ENCODE results near the gene CCR4. TPM values are rescaled to one million over a fixed set of nuclear protein-coding genes. Genes with fewer than 3 reads are reported as not detected.

Gene CCR4
- total and polyA plus RNA-seq, 10 donors = 0.28 to 9.4 (median 4.9) TPM

GRCh38 chr3:32972482-32973146, 21.2 kb downstream of the CCR4 start:
- TF ChIP-seq POLR2A (IDR thresholded peaks at IDR 0.05) = no peak

GRCh38 chr3:32973982-32974381, 22.5 kb downstream of the CCR4 start:
- Histone ChIP-seq H3K27ac (peak overlapping the region in 1 of 8 donors; percentile 24), H3K27me3 (replicated peaks in 1 of 7) (no peaks in the 10 kb centered on the region), H3K36me3 (no peaks in the 10 kb centered on the region), H3K4me3 (no peak overlapping the region), H3K9me3 (no peaks in the 10 kb centered on the region), H3K4me1 (peaks cover 0 to 13% (median 0%) of the 10 kb centered on the region in 6 donors)
- intact Hi-C loops (cut with DNase I; ENCODE audit: low total_unique reads) = no loop called here
- DNase-seq = no peak
- TF ChIP-seq POLR2A (IDR thresholded peaks at IDR 0.05) = no peak
- TF ChIP-seq CTCF (IDR thresholded peaks at IDR 0.05 in 8 of 11, conservative IDR thresholded peaks at IDR 0.05 in 3 of 11) = no peak
- TF ChIP-seq POLR2AphosphoS5 (IDR thresholded peaks at IDR 0.05) = no peak
- 37 to 63% (median 58%) methylated on average over 1 of the region's 1 CpG for WGBS, 5 donors

More at GRCh38 chr3:32972482-32973146, 21.2 kb downstream of the CCR4 start:
- 79 to 87% (median 81%) methylated on average over 4 of the region's 4 CpGs for WGBS, 5 donors
- Histone ChIP-seq H3K4me3 (no peak overlapping the region), H3K27me3 (replicated peaks in 1 of 7) (no peaks in the 10 kb centered on the region), H3K36me3 (no peaks in the 10 kb centered on the region), H3K4me1 (peaks cover 0 to 13% (median 0%) of the 10 kb centered on the region in 6 donors), H3K9me3 (no peaks in the 10 kb centered on the region), H3K27ac (no peak overlapping the region)
- intact Hi-C loops (cut with DNase I; ENCODE audit: low total_unique reads) = no loop called here
- no peak for DNase-seq

- Histone ChIP-seq H3K27me3 (replicated peaks in 1 of 7) (no peaks in the 10 kb centered on the region), H3K9me3 (no peaks in the 10 kb centered on the region), H3K36me3 (no peaks in the 10 kb centered on the region), H3K4me3 (no peak overlapping the region), H3K27ac (no peak overlapping the region), H3K4me1 (peaks cover 0 to 13% (median 0%) of the 10 kb centered on the region in 6 donors)
- TF ChIP-seq CTCF (IDR thresholded peaks at IDR 0.05 in 8 of 11, conservative IDR thresholded peaks at IDR 0.05 in 3 of 11) (no peak), POLR2AphosphoS5 (IDR thresholded peaks at IDR 0.05) (no peak), POLR2A (IDR thresholded peaks at IDR 0.05) (no peak)
- 73 to 79% (median 78%) methylated on average over 6 of the region's 6 CpGs for WGBS, 5 donors
- no peak for DNase-seq
- intact Hi-C loops (cut with DNase I; ENCODE audit: low total_unique reads) = no loop called here
Measured at GRCh38 chr3:32975891-32976595, 24.6 kb downstream of the CCR4 start.

GRCh38 chr3:32977861-32978260, 26.4 kb downstream of the CCR4 start:
- Histone ChIP-seq H3K9me3 (no peaks in the 10 kb centered on the region), H3K36me3 (no peaks in the 10 kb centered on the region), H3K4me1 (peaks cover 0 to 13% (median 0%) of the 10 kb centered on the region in 6 donors), H3K27ac (no peak overlapping the region), H3K27me3 (replicated peaks in 1 of 7) (no peaks in the 10 kb centered on the region), H3K4me3 (no peak overlapping the region)
- TF ChIP-seq POLR2A (IDR thresholded peaks at IDR 0.05) (no peak), POLR2AphosphoS5 (IDR thresholded peaks at IDR 0.05) (no peak), CTCF (IDR thresholded peaks at IDR 0.05 in 8 of 11, conservative IDR thresholded peaks at IDR 0.05 in 3 of 11) (no peak)
- DNase-seq = no peak
- WGBS, 5 donors = 66 to 82% (median 68%) methylated on average over 10 of the region's 10 CpGs
- intact Hi-C loops (cut with DNase I; ENCODE audit: low total_unique reads) = no loop called here
